Stimulated activated CD4-positive, alpha-beta T cell treated with anti-CD3 and anti-CD28 coated beads, Interleukin-1b, Interleukin-23, amount 100 ng/mL, for 1 hour (primary cell): ENCODE measurements around the gene RRBP1.

ENCODE experiments used
- DNase-seq, 2 donors: peaks; one replicate each; pipeline ENCODE4 v3.0.0-alpha.2; 2020; ENCODE audit warnings: low read depth in 2 of 2

The RRBP1 gene

GRCh38 chr20:17612287-17612991 is 69.6 kb downstream of the RRBP1 start:
- no peak for DNase-seq

- DNase-seq = no peak
These were observed 70.3 kb downstream of the RRBP1 start for GRCh38 chr20:17611540-17612286.

GRCh38 chr20:17611290-17611539 is 70.8 kb downstream of the RRBP1 start:
- DNase-seq = no peak

- peak in 1 of 2 donors; percentile 29 for DNase-seq
These were observed 71.3 kb downstream of the RRBP1 start for GRCh38 chr20:17610566-17611289.

GRCh38 chr20:17609811-17610377 is 72.1 kb downstream of the RRBP1 start:
- DNase-seq = no peak

GRCh38 chr20:17608701-17609497 is 73.1 kb downstream of the RRBP1 start:
- DNase-seq = no peak

- no peak for DNase-seq
These were observed 76.0 kb downstream of the RRBP1 start for GRCh38 chr20:17606001-17606400.

- no peak for DNase-seq
These were observed 76.8 kb downstream of the RRBP1 start for GRCh38 chr20:17605131-17605660.

GRCh38 chr20:17602493-17602892 is 79.5 kb downstream of the RRBP1 start:
- DNase-seq = no peak

GRCh38 chr20:17601957-17602356 is 80.1 kb downstream of the RRBP1 start:
- DNase-seq = no peak

- DNase-seq = no peak
These were observed 84.0 kb downstream of the RRBP1 start for GRCh38 chr20:17598013-17598550.

- DNase-seq = no peak
These were observed 86.2 kb downstream of the RRBP1 start for GRCh38 chr20:17595856-17596255.

- DNase-seq = no peak
These were observed 87.6 kb downstream of the RRBP1 start for GRCh38 chr20:17594443-17594842.

- no peak for DNase-seq
These were observed 88.1 kb downstream of the RRBP1 start for GRCh38 chr20:17593902-17594301.

GRCh38 chr20:17590245-17590644 is 91.8 kb downstream of the RRBP1 start:
- no peak for DNase-seq

- no peak for DNase-seq
These were observed 92.7 kb downstream of the RRBP1 start for GRCh38 chr20:17589161-17589834.

GRCh38 chr20:17587824-17588223 is 94.2 kb downstream of the RRBP1 start:
- no peak for DNase-seq

GRCh38 chr20:17587148-17587547 is 94.9 kb downstream of the RRBP1 start:
- DNase-seq = no peak

- DNase-seq = no peak
These were observed 95.8 kb downstream of the RRBP1 start for GRCh38 chr20:17586250-17586649.

- DNase-seq = no peak
These were observed 97.4 kb downstream of the RRBP1 start for GRCh38 chr20:17584689-17585088.

GRCh38 chr20:17583126-17583525 is 98.9 kb downstream of the RRBP1 start:
- DNase-seq = no peak
